HG02938 (cell line): ENCODE data around the gene CIB4.
"Not testable (repeated sequence)": the region's sequence is repeated elsewhere in the genome, so short reads cannot be mapped to it uniquely, and the experiment has no call there.

Experiments used
- ATAC-seq: cut with Tn5 transposase; IDR thresholded peaks from one replicate; pipeline ENCODE4 v1.9.1; 2021; ENCODE audit warnings: mild to moderate bottlenecking, moderate library complexity; ENCODE audit not compliant: unreplicated experiment

CIB4 gene

GRCh38 chr2:26668041-26668440 lies 26.9 kb upstream of the CIB4 start:
- ATAC-seq: no peak

GRCh38 chr2:26666671-26667070 lies 25.5 kb upstream of the CIB4 start:
- ATAC-seq: no peak

GRCh38 chr2:26665296-26665695 lies 24.1 kb upstream of the CIB4 start:
- ATAC-seq: not testable (repeated sequence)

GRCh38 chr2:26660363-26660962 lies 19.3 kb upstream of the CIB4 start:
- no peak for ATAC-seq

GRCh38 chr2:26658691-26659346 lies 17.7 kb upstream of the CIB4 start:
- ATAC-seq: no peak

GRCh38 chr2:26657265-26657664 lies 16.1 kb upstream of the CIB4 start:
- ATAC-seq: no peak

GRCh38 chr2:26655611-26656195 lies 14.5 kb upstream of the CIB4 start:
- ATAC-seq: no peak

GRCh38 chr2:26655120-26655519 lies 14.0 kb upstream of the CIB4 start:
- ATAC-seq: not testable (repeated sequence)

- ATAC-seq: no peak
Measured at GRCh38 chr2:26654061-26654340, 12.8 kb upstream of the CIB4 start.

- ATAC-seq: no peak
Measured at GRCh38 chr2:26653207-26654060, 12.3 kb upstream of the CIB4 start.

- ATAC-seq: no peak
Measured at GRCh38 chr2:26652361-26653041, 11.3 kb upstream of the CIB4 start.

GRCh38 chr2:26651799-26652198 lies 10.6 kb upstream of the CIB4 start:
- ATAC-seq: no peak

- no peak for ATAC-seq
Measured at GRCh38 chr2:26651470-26651771, 10.3 kb upstream of the CIB4 start.

GRCh38 chr2:26650713-26651469 lies 9.7 kb upstream of the CIB4 start:
- ATAC-seq: no peak

GRCh38 chr2:26649992-26650712 lies 9.0 kb upstream of the CIB4 start:
- no peak for ATAC-seq

GRCh38 chr2:26649322-26649721 lies 8.2 kb upstream of the CIB4 start:
- no peak for ATAC-seq

- no peak for ATAC-seq
Measured at GRCh38 chr2:26648516-26648915, 7.3 kb upstream of the CIB4 start.

GRCh38 chr2:26647981-26648380 lies 6.8 kb upstream of the CIB4 start:
- no peak for ATAC-seq

- ATAC-seq: no peak
Measured at GRCh38 chr2:26646986-26647672, 6.0 kb upstream of the CIB4 start.
